Glomerular visceral epithelial cell (primary cell): ENCODE results near the gene CAV1.

Experiments used
- DNase-seq: peaks from one replicate; pipeline ENCODE4 v3.0.0-alpha.2; 2016; ENCODE audit errors: extremely low spot score

CAV1 gene

GRCh38 chr7:116557066-116557585 is 32.3 kb downstream of the CAV1 start:
- no peak for DNase-seq

DNA sequence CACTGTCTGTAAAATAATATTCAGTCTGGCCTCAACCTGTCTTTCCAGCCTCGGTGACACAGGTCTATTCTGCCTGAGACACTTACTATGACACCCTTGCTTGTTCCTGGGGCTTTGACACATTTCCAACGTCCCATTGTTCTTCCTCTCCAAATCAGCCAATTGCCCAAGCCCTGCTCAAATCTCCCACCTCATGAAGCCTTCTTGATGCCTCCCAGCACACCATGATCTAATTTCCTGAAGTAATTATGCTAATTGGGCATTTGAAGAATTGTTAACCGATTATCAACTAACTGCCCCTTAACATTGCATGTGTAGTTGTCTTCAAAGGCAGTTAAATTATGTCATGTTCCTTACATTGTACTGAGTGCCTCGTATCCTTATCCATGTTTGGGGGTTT is 33.1 kb downstream of the CAV1 start:
- DNase-seq, result no peak

DNA sequence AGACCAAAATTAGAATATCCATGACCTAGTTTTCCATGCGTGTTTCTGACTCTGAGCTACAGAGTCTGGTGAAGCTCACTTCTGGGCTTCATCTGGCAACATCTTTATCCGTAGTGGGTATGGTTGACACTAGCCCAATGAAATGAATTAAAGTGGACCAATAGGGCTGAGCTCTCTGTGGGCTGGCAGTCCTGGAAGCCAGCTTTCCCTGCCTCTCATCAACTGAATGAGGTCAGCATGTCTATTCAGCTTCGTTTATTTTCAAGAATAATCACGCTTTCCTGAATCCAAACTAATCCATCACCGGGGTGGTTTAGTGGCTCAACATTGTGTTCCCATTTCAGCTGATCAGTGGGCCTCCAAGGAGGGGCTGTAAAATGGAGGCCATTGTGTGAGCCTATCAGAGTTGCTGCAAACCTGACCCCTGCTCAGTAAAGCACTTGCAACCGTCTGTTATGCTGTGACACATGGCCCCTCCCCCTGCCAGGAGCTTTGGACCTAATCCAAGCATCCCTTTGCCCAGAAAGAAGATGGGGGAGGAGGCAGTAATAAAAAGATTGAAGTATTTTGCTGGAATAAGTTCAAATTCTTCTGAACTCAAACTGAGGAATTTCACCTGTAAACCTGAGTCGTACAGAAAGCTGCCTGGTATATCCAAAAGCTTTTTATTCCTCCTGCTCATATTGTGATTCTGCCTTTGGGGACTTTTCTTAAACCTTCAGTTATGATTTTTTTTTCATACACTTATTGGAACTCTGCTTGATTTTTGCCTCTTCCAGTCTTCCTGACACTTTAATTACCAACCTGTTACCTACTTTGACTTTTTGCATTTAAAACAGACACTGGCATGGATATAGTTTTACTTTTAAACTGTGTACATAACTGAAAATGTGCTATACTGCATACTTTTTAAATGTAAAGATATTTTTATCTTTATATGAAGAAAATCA is 35.5 kb downstream of the CAV1 start:
- no peak for DNase-seq

DNA sequence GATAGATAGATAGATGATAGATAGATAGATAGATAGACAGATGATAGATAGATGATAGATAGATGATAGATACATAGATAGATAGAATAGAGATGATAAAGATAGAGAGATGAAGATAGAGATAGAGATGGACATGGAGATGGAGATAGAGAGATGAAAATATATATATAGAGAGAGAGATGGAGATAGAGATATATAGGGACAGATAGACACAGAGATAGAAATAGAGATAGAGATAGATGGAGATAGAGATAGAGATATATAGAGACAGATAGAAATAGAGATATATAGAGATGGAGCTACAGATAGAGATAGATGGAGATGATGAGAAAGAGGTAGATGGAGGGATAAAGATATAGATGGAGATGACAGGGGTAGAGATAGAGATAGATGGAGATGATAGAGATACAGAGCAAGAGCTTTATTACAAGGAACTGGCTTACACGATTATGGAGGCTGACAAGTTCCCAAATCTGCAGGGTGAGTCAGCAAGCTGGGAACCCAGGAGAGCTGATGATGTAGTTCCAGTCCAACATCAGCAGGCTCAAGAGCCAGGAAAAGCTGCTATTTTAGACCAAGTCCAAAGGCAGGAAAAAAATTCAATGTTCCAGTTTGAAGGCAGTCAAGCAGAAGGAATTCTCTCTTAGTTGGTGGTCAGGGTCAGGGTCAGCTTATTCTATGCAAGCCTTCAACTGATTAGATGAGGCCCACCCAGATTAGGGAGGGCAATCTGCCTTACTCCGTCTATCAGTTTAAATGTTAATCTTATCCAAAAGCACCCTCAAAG is 37.1 kb downstream of the CAV1 start:
- DNase-seq, result no peak

GRCh38 chr7:116562529-116563121 is 37.8 kb downstream of the CAV1 start:
- DNase-seq, result no peak

GRCh38 chr7:116565981-116566380 is 41.1 kb downstream of the CAV1 start:
- DNase-seq, result no peak

- DNase-seq, result no peak
Measured at GRCh38 chr7:116566666-116567065, 41.8 kb downstream of the CAV1 start.

- DNase-seq, result peak; percentile 66
Measured at GRCh38 chr7:116569737-116570136, 44.9 kb downstream of the CAV1 start.

GRCh38 chr7:116570306-116570705 is 45.5 kb downstream of the CAV1 start:
- no peak for DNase-seq

GRCh38 chr7:116571037-116571436 is 46.2 kb downstream of the CAV1 start:
- DNase-seq, result peak; percentile 59

- DNase-seq, result no peak
Measured at GRCh38 chr7:116571552-116571951, 46.7 kb downstream of the CAV1 start.

GRCh38 chr7:116572036-116572435 is 47.2 kb downstream of the CAV1 start:
- DNase-seq, result peak; percentile 36

DNA sequence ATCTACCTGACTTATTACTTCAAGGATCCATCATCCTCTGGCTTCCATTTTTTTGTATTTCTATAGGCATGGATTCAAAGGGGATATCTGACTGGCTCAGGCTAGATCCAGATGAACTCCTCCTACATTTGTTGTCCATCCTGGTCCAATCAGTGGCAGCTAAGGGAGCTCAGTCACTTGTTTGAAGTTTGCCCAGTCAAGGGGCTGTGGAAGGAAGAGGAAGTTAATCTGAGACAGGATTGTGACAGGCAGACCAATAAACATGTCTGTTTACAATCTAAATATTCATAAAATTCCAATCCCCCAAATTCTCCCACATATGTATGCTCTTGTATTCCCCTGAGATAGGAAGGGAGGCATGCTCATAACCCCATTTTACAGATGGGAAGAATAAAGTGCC is 48.7 kb downstream of the CAV1 start:
- DNase-seq, result no peak

- DNase-seq, result peak; percentile 18
Measured at GRCh38 chr7:116574025-116574822, 49.4 kb downstream of the CAV1 start.

DNA sequence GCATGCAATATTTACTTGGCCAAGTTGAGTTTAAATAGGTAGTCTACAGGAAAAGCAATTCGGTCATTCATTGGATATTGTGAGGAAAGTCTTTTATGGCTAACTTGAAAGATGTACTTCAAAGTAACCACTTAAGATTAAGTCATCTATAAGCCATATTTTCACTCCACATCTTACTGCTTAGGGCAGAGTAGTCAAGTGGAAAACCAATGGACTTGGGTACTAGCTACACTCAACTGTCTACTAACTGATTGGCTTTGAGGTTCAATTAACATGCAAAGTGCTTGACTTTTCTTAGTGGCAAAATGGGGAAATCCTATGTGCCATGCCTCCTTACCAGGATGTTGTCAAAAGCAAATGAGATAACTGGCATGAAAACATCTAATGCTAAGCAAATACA is 51.0 kb downstream of the CAV1 start:
- no peak for DNase-seq

- peak; percentile 81 for DNase-seq
Measured at GRCh38 chr7:116576350-116577319, 51.8 kb downstream of the CAV1 start.

- DNase-seq, result no peak
Measured at GRCh38 chr7:116577320-116577871, 52.6 kb downstream of the CAV1 start.

DNA sequence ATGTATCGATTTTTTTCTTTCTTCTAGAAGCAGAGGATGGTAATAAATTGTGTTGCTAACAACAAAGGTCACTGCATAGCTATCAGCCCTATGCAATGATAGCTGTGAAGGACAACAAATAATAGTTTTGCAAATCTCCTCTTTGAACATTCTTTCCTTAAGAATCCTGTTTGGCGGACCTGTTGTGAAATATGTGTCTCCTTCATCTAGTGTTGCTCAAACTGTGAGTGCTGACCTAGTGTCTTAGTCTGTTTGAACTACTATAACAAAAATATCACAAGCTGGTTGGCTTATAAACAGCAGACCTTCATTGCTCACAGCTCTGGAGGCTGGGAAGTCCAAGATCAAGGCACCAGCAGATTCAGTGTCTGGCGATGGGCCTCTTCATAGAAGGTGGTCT is 53.7 kb downstream of the CAV1 start:
- no peak for DNase-seq

GRCh38 chr7:116579322-116579721 is 54.5 kb downstream of the CAV1 start:
- no peak for DNase-seq

- DNase-seq, result no peak
Measured at GRCh38 chr7:116579835-116580234, 55.0 kb downstream of the CAV1 start.
